Hepatocyte (in vitro differentiated cells): ENCODE results near the gene RHOF. TPM values are rescaled to one million over a fixed set of nuclear protein-coding genes. Genes with fewer than 3 reads are reported as not detected.

Experiments used
- DNase-seq: peaks from one replicate; pipeline ENCODE4 v3.0.0-alpha.2; 2016; ENCODE audit warnings: low spot score
- H2AFZ ChIP-seq: fragments of 200-600 bp; sonication (generic); 2 replicates; pipeline ENCODE4 v1.6.0; 2016; ENCODE audit warnings: antibody characterized with exemption, mild to moderate bottlenecking
- H3K27ac ChIP-seq: fragments of 200-600 bp; sonication (generic); 2 replicates; pipeline ENCODE4 v1.5.1; 2016; ENCODE audit warnings: mild to moderate bottlenecking
- H3K27me3 ChIP-seq: fragments of 200-600 bp; sonication (generic); 2 replicates; pipeline ENCODE4 v1.6.1; 2016
- H3K36me3 ChIP-seq: fragments of 200-600 bp; sonication (generic); replicated peaks from 2 replicates; pipeline ENCODE4 v1.5.1; 2016; ENCODE audit warnings: low read depth; ENCODE audit not compliant: insufficient read depth
- H3K4me1 ChIP-seq: fragments of 200-600 bp; sonication (generic); 2 replicates; pipeline ENCODE4 v1.5.1; 2016; ENCODE audit warnings: mild to moderate bottlenecking, moderate library complexity; ENCODE audit not compliant: insufficient read depth
- H3K4me2 ChIP-seq: fragments of 200-600 bp; sonication (generic); 2 replicates; pipeline ENCODE4 v1.6.0; 2016
- H3K4me3 ChIP-seq: fragments of 200-600 bp; sonication (generic); 2 replicates; pipeline ENCODE4 v1.5.1; 2016; ENCODE audit warnings: mild to moderate bottlenecking
- H3K79me2 ChIP-seq: fragments of 200-600 bp; sonication (generic); 2 replicates; pipeline ENCODE4 v1.6.0; 2017; ENCODE audit warnings: mild to moderate bottlenecking
- H3K9me2 ChIP-seq: fragments of 200-600 bp; sonication (generic); replicated peaks from 2 replicates; pipeline ENCODE4 v1.6.0; 2017; ENCODE audit warnings: mild to moderate bottlenecking; ENCODE audit not compliant: insufficient read depth
- H3K9me3 ChIP-seq: fragments of 200-600 bp; sonication (generic); 2 replicates; pipeline ENCODE4 v1.5.1; 2016; ENCODE audit warnings: low read depth, mild to moderate bottlenecking
- H4K20me1 ChIP-seq: fragments of 200-600 bp; sonication (generic); 2 replicates; pipeline ENCODE4 v1.6.0; 2016; ENCODE audit warnings: mild to moderate bottlenecking; ENCODE audit not compliant: insufficient read depth, poor library complexity, severe bottlenecking
- EZH2 ChIP-seq: fragments of 200-600 bp; sonication (generic); IDR thresholded peaks from 2 replicates; pipeline ENCODE4 v1.6.1; 2016; ENCODE audit warnings: antibody characterized with exemption, mild to moderate bottlenecking, borderline replicate concordance
- EZH2phosphoT487 ChIP-seq: fragments of 200-600 bp; sonication (generic); IDR thresholded peaks from one replicate; pipeline ENCODE4 v1.6.1; 2018; ENCODE audit warnings: antibody characterized with exemption, mild to moderate bottlenecking, low read depth, moderate library complexity; ENCODE audit not compliant: unreplicated experiment, severe bottlenecking
- WGBS: methylation state at CpG from one replicate; pipeline ENCODE4 v1.1.6; 2016; ENCODE audit warnings: low lambda C conversion rate; ENCODE audit errors: missing lambda C conversion rate; 5-methylcytosine and 5-hydroxymethylcytosine counted together
- polyA plus RNA-seq: library from polyadenylated mRNA; unstranded; fragments of >200 nt; fragmentation: Nextera tagmentation; extraction: Ambion mirVana; gene quantifications from 2 replicates; pipeline ENCODE4 v1.2.1, GENCODE V29; 2016
- total RNA-seq: library from RNA; depleted of rRNA; stranded (reverse); fragments of >200 nt; gene quantifications from 2 replicates; pipeline ENCODE4 v1.2.3, GENCODE V29; 2014
- TF ChIP-seq, protein P1 (sequence below): fragments of 200-600 bp; sonication (generic); IDR thresholded peaks from 2 replicates; pipeline ENCODE4 v1.5.1; 2016; ENCODE audit warnings: antibody characterized with exemption, mild to moderate bottlenecking; ENCODE audit not compliant: poor library complexity

The RHOF gene
- total and polyA plus RNA-seq, 2 experiments from 2014 or later: 40.4 to 45.3 TPM

DNA sequence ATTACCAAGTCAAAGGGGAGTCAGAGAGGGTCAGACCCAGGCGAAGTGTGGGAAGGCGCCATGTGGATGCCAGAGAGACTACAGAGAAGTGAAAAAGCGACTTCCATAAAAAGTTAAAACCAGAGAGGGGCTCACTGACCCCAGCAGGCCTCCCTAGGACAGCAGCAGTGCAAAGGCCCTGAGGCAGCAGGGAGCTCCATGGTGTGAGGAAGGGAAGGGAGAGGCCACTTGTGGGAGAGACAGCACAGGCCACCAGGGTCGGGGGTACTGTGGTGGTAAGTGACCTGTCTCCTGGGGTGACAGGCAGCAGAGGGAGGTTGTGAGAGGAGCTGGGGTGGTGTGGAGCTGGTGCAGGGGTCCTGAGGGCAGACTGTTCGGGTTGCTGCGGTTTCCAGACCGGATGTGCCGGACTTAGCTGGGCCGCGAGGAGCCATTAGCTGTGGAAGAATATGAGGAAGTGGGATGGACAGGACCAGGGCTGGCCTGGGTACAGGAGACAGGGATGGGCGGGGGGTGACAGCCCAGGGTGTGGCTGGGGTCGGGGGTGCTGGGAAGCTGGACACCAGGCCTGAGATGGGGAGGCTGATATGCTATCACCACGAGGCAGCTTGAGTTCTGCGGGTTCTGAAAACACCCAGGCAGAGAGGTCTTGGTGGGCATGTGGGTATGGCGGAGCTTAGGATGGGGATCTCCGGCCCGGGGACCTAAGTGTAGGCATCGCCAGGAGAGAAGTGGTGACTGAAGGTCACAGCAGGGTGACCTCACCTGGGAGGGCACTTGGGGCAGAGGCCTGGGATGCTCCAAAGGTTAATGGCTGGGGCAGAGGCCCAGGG, 33.0 kb upstream of the RHOF start:
- Histone ChIP-seq H3K36me3 (no peaks in the 10 kb centered on the region), H3K9me2 (no peaks in the 10 kb centered on the region), H4K20me1 (no peaks in the 10 kb centered on the region), H3K9me3 (no peaks in the 10 kb centered on the region), H3K4me3 (no peak overlapping the region), H3K4me2 (no peak overlapping the region), H3K27me3 (no peaks in the 10 kb centered on the region), H3K79me2 (no peaks in the 10 kb centered on the region), H3K27ac (no peak overlapping the region), H2AFZ (no peak overlapping the region), H3K4me1 (no peaks in the 10 kb centered on the region)
- DNase-seq: no peak
- 93% methylated on average over 18 of the region's 18 CpGs for WGBS
- TF ChIP-seq EZH2phosphoT487: no peak
- TF ChIP-seq, protein P1, sequence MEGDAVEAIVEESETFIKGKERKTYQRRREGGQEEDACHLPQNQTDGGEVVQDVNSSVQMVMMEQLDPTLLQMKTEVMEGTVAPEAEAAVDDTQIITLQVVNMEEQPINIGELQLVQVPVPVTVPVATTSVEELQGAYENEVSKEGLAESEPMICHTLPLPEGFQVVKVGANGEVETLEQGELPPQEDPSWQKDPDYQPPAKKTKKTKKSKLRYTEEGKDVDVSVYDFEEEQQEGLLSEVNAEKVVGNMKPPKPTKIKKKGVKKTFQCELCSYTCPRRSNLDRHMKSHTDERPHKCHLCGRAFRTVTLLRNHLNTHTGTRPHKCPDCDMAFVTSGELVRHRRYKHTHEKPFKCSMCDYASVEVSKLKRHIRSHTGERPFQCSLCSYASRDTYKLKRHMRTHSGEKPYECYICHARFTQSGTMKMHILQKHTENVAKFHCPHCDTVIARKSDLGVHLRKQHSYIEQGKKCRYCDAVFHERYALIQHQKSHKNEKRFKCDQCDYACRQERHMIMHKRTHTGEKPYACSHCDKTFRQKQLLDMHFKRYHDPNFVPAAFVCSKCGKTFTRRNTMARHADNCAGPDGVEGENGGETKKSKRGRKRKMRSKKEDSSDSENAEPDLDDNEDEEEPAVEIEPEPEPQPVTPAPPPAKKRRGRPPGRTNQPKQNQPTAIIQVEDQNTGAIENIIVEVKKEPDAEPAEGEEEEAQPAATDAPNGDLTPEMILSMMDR: no peak
- no peak for TF ChIP-seq EZH2

DNA sequence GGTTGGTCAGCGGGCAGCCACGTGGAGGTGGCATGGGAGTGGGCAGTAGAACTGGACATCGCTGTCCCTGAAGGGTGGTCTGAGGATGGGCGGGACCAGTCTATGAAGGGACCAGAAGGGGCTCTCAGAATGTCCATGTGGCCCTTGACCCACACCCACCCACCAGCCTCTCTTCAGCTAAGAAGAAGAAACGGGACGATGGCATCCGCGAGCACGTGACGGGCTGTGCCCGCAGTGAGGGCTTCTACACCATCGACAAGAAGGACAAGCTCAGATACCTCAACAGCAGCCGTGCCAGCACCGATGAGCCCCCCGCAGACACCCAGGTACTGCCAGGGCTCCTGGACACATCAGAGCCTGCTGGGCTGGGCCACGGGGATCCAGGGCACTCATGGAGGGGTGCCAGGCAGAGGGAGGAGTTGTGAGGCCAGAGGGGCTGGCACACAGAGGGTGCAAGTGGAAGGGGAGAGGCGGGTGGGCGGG, 31.6 kb upstream of the RHOF start:
- no peaks in the 10 kb centered on the region for H3K36me3 ChIP-seq

DNA sequence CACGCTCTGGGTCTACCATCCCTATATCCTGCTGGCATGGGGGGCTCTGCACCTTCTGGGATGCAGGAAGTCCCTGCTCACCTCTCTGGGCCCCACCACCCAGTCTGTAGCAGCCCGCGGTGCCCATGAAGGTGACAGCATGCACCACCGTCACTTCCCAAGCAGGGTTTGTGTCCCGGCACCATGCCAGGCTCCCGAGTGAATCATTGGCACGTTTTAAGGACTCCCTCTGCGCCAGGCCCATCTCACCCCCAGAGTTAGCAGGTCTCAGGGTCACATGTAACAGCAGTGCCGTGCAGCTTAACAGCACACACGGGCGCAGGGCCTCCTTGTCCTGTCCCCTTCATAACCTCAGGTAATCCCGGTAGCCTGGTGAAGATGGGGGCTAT, 30.2 kb upstream of the RHOF start:
- no peaks in the 10 kb centered on the region for H4K20me1 ChIP-seq
- H2AFZ ChIP-seq: no peak overlapping the region
- 87% methylated on average over 12 of the region's 12 CpGs for WGBS
- H3K4me2 ChIP-seq: no peak overlapping the region
- no peak overlapping the region for H3K27ac ChIP-seq
- no peaks in the 10 kb centered on the region for H3K4me1 ChIP-seq
- H3K9me2 ChIP-seq: no peaks in the 10 kb centered on the region
- TF ChIP-seq EZH2phosphoT487 (no peak), EZH2 (no peak)
- TF ChIP-seq, protein P1: no peak
- no peak for DNase-seq
- no peaks in the 10 kb centered on the region for H3K79me2 ChIP-seq
- H3K36me3 ChIP-seq: no peaks in the 10 kb centered on the region
- no peaks in the 10 kb centered on the region for H3K27me3 ChIP-seq
- H3K4me3 ChIP-seq: no peak overlapping the region
- H3K9me3 ChIP-seq: no peaks in the 10 kb centered on the region

More for the DNA sequence above, 31.6 kb upstream of the RHOF start:
- Histone ChIP-seq H3K79me2 (no peaks in the 10 kb centered on the region), H2AFZ (no peak overlapping the region), H3K27me3 (no peaks in the 10 kb centered on the region), H3K9me2 (no peaks in the 10 kb centered on the region), H3K27ac (no peak overlapping the region), H3K4me1 (no peaks in the 10 kb centered on the region), H3K4me3 (no peak overlapping the region), H3K9me3 (no peaks in the 10 kb centered on the region), H3K4me2 (no peak overlapping the region), H4K20me1 (no peaks in the 10 kb centered on the region)
- no peak for TF ChIP-seq EZH2
- no peak for TF ChIP-seq EZH2phosphoT487
- TF ChIP-seq, protein P1: no peak
- no peak for DNase-seq
- 95% methylated on average over 17 of the region's 18 CpGs for WGBS
